Endothelial cell of umbilical vein (primary cell): ENCODE data around the gene EGLN1. TPM values are rescaled to one million over a fixed set of nuclear protein-coding genes. Genes with fewer than 3 reads are reported as not detected.
A peak's percentile ranks its signal among the peaks of the same experiment; 100 is the strongest.

Source experiments
- BruUV-seq: library from RNA; stranded (reverse); fragments of 400-500 nt; replicated peaks from 2 replicates; lab custom pipeline; 2021; lab: Mats Ljungman, UMichigan
- CTCF ChIA-PET: fragments of 300-600, 350-600 bp; sonication (Branson Sonifier 250); formaldehyde crosslinking; loops from one replicate; lab custom pipeline; 2021; ENCODE audit warnings: antibody characterized with exemption, inconsistent platforms; lab: Charles Lee
- POLR2A ChIA-PET: fragments of 300-600, 350-600 bp; sonication (Branson Sonifier 250); formaldehyde crosslinking; loops from one replicate; lab custom pipeline; 2021; ENCODE audit warnings: antibody characterized with exemption, inconsistent platforms; lab: Charles Lee
- DNase-seq: peaks from one replicate; pipeline ENCODE4 v3.0.0-alpha.2; 2011; ENCODE audit warnings: low read depth, low spot score
- FAIRE-seq: peaks from 2 replicates; lab custom pipeline; 2011; peaks lifted over from hg19 to GRCh38; lab: Jason Lieb, UNC
- H2AFZ ChIP-seq: 2 replicates; pipeline ENCODE4 v1.6.0; 2012; ENCODE audit warnings: low read depth, low read length, control low read depth, inconsistent platforms
- H3K27ac ChIP-seq: 2 replicates; pipeline ENCODE4 v1.5.1; 2011; ENCODE audit warnings: low read depth, mild to moderate bottlenecking, control low read depth, low read length, moderate library complexity; ENCODE audit not compliant: insufficient read depth
- H3K27me3 ChIP-seq, 2 experiments: 2 replicates each; pipeline versions ENCODE4 v1.6.0 to v1.6.1; 2011; ENCODE audit warnings: low read length in 2 of 2, mixed read lengths in 1 of 2; ENCODE audit not compliant: control insufficient read depth in 2 of 2, insufficient read depth in 2 of 2
- H3K36me3 ChIP-seq, 2 experiments: 2 replicates in 1 of 2; 3 replicates in 1 of 2; pipeline ENCODE4 v1.5.1; 2011; ENCODE audit warnings: low read length in 2 of 2, mild to moderate bottlenecking in 1 of 2, moderate library complexity in 1 of 2; ENCODE audit not compliant: control insufficient read depth in 2 of 2, insufficient read depth in 2 of 2; ENCODE audit errors: extremely low read depth in 1 of 2
- H3K4me1 ChIP-seq: 3 replicates; pipeline ENCODE4 v1.5.1; 2011; ENCODE audit warnings: mild to moderate bottlenecking, low read length; ENCODE audit not compliant: control insufficient read depth, insufficient read depth; ENCODE audit errors: extremely low read depth
- H3K4me2 ChIP-seq: 2 replicates; pipeline ENCODE4 v1.6.1; 2011; ENCODE audit warnings: low read length, control low read depth, mixed read lengths; ENCODE audit not compliant: insufficient read depth
- H3K4me3 ChIP-seq, 3 experiments: fragments of 200-600 bp in 1 of 3; sonication (generic), shearing (Covaris generic) in 1 of 3; replicated peaks in 1 of 3; 2 replicates each; pipeline ENCODE4 v1.5.1; 2011 to 2016; ENCODE audit warnings: control low read depth in 3 of 3, low read length in 3 of 3, mild to moderate bottlenecking in 2 of 3, inconsistent platforms in 1 of 3, low read depth in 1 of 3, moderate library complexity in 1 of 3; ENCODE audit not compliant: insufficient read depth in 1 of 3
- H3K79me2 ChIP-seq: 2 replicates; pipeline ENCODE4 v1.6.0; 2012; ENCODE audit warnings: low read length, inconsistent platforms; ENCODE audit not compliant: control insufficient read depth, insufficient read depth
- H3K9ac ChIP-seq: replicated peaks from 2 replicates; pipeline ENCODE3; 2011; ENCODE audit warnings: low read length, control low read depth; ENCODE audit not compliant: insufficient read depth; ENCODE audit errors: extremely low read depth
- H3K9me1 ChIP-seq: replicated peaks from 3 replicates; pipeline ENCODE4 v1.6.0; 2011; ENCODE audit warnings: mild to moderate bottlenecking, low read length; ENCODE audit not compliant: control insufficient read depth, insufficient read depth; ENCODE audit errors: extremely low read depth
- H3K9me3 ChIP-seq: replicated peaks from 2 replicates; pipeline ENCODE4 v1.5.1; 2012; ENCODE audit warnings: low read length, inconsistent platforms; ENCODE audit not compliant: control insufficient read depth, insufficient read depth
- H4K20me1 ChIP-seq: replicated peaks from 2 replicates; pipeline ENCODE3; 2011; ENCODE audit warnings: mild to moderate bottlenecking, low read length; ENCODE audit not compliant: control insufficient read depth, insufficient read depth; ENCODE audit errors: extremely low read depth
- EZH2 ChIP-seq: IDR thresholded peaks from 2 replicates; pipeline ENCODE4 v1.6.1; 2012; ENCODE audit warnings: borderline replicate concordance, low read depth, mild to moderate bottlenecking, moderate library complexity, low read length, inconsistent platforms; ENCODE audit not compliant: severe bottlenecking
- FOS ChIP-seq: IDR thresholded peaks from 2 replicates; pipeline ENCODE4 v1.6.1; 2011; ENCODE audit warnings: mild to moderate bottlenecking, low read length, moderate library complexity, borderline replicate concordance; ENCODE audit not compliant: insufficient read depth
- GATA2 ChIP-seq: IDR thresholded peaks from 2 replicates; pipeline ENCODE4 v1.7.0; 2011; ENCODE audit warnings: low read depth, mild to moderate bottlenecking, moderate library complexity, mixed read lengths, low read length; ENCODE audit not compliant: insufficient read length, insufficient read depth
- JUN ChIP-seq: IDR thresholded peaks from 2 replicates; pipeline ENCODE4 v1.6.1; 2011; ENCODE audit warnings: borderline replicate concordance, low read depth; ENCODE audit not compliant: insufficient read length, insufficient read depth
- MYC ChIP-seq: IDR thresholded peaks from one replicate; pipeline ENCODE4 v1.6.1; 2011; ENCODE audit warnings: mild to moderate bottlenecking, low read depth, low read length
- POLR2A ChIP-seq: IDR thresholded peaks from 2 replicates; pipeline ENCODE4 v1.6.1; 2012; ENCODE audit warnings: low read depth, mild to moderate bottlenecking, control low read depth, low read length
- POLR2AphosphoS5 ChIP-seq: IDR thresholded peaks from 2 replicates; pipeline ENCODE4 v1.6.1; 2012; ENCODE audit warnings: low read depth, mild to moderate bottlenecking, control low read depth, low read length, moderate library complexity; ENCODE audit not compliant: insufficient read depth
- dilution Hi-C: fragments of 300-500 bp; cut with MboI; formaldehyde crosslinking; loops from one replicate; pipeline ENCODE4 v1.15.0; 2019; ENCODE audit warnings: low sequenced_read_pairs; ENCODE audit not compliant: extremely low pct_ligation_motif_present
- intact Hi-C: fragments of 100-400 bp; cut with micrococcal nuclease; formaldehyde crosslinking; loops from one replicate; pipeline ENCODE4 v1.10.0; 2022
- polyA plus RNA-seq, 4 experiments: library from polyadenylated mRNA; depleted of rRNA in 3 of 4; stranded (reverse) in 3 of 4; unstranded in 1 of 4; fragments of >200 nt; gene quantifications; 2 replicates each; pipeline versions ENCODE4 v1.2.1 to v1.2.3, GENCODE V29; 2011 to 2012; ENCODE audit warnings: missing spikeins in 1 of 4
- total RNA-seq: library from RNA; stranded (reverse); gene quantifications from 2 replicates; pipeline ENCODE4 v1.2.3, GENCODE V29; 2021
- TF ChIP-seq, protein P1 (sequence below), 2 donors: IDR thresholded peaks; 1 replicate in 1 of 2; 2 replicates in 1 of 2; pipeline ENCODE4 v1.5.1; 2011; ENCODE audit warnings: low read length in 2 of 2, mild to moderate bottlenecking in 2 of 2, moderate library complexity in 2 of 2, control low read depth in 1 of 2, inconsistent platforms in 1 of 2, low read depth in 1 of 2; ENCODE audit not compliant: insufficient read depth in 1 of 2; ENCODE audit errors: extremely low read depth in 1 of 2
- TF ChIP-seq, protein P2 (sequence below): IDR thresholded peaks from 2 replicates; pipeline ENCODE4 v1.6.1; 2011; ENCODE audit not compliant: insufficient read depth, insufficient read length

The EGLN1 gene
- total and polyA plus RNA-seq, 2 donors (not counting 3 experiments of a cell fraction or from before 2014, with no cell fraction given): 13.7 to 38.1 TPM

- no peak overlapping the region for H3K9ac ChIP-seq
- H3K36me3 ChIP-seq: no peaks in the 10 kb centered on the region
- no peaks in the 10 kb centered on the region for H3K27me3 ChIP-seq
- intact Hi-C loops (loop anchor here (10.0 kb wide), 1 partner anchor 431 kb away; no protein-coding TSS in a partner anchor), dilution Hi-C loops (no loop called here)
- H3K4me1 ChIP-seq: peaks cover 64% of the 10 kb centered on the region
- TF ChIP-seq MYC (no peak), GATA2 (no peak), EZH2 (no peak), POLR2A (no peak), JUN (no peak), POLR2AphosphoS5 (no peak), FOS (no peak)
- TF ChIP-seq, protein P1, sequence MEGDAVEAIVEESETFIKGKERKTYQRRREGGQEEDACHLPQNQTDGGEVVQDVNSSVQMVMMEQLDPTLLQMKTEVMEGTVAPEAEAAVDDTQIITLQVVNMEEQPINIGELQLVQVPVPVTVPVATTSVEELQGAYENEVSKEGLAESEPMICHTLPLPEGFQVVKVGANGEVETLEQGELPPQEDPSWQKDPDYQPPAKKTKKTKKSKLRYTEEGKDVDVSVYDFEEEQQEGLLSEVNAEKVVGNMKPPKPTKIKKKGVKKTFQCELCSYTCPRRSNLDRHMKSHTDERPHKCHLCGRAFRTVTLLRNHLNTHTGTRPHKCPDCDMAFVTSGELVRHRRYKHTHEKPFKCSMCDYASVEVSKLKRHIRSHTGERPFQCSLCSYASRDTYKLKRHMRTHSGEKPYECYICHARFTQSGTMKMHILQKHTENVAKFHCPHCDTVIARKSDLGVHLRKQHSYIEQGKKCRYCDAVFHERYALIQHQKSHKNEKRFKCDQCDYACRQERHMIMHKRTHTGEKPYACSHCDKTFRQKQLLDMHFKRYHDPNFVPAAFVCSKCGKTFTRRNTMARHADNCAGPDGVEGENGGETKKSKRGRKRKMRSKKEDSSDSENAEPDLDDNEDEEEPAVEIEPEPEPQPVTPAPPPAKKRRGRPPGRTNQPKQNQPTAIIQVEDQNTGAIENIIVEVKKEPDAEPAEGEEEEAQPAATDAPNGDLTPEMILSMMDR (IDR thresholded peaks at IDR 0.05; ENCODE audit: extremely low read depth in 1 of 2, insufficient read depth in 1 of 2, low read depth in 1 of 2, low read length in 2 of 2): no peak
- TF ChIP-seq, protein P2, sequence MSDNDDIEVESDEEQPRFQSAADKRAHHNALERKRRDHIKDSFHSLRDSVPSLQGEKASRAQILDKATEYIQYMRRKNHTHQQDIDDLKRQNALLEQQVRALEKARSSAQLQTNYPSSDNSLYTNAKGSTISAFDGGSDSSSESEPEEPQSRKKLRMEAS: no peak
- ChIA-PET POLR2A (interaction anchor here (0.6 kb wide), 1 partner anchor 8 kb away, joined by 4 read pairs; no protein-coding TSS in a partner anchor), CTCF (interaction anchor here (0.6 to 2.0 kb wide), 6 partner anchors 13 to 191 kb away, joined by 3 to 7 read pairs (median 4); no protein-coding TSS in a partner anchor)
- DNase-seq (no peak), FAIRE-seq (no peak)
- H3K9me3 ChIP-seq: no peaks in the 10 kb centered on the region
- no TSS peak for BruUV-seq
- H2AFZ ChIP-seq: no peak overlapping the region
- H3K4me3 ChIP-seq: no peak overlapping the region
- no peaks in the 10 kb centered on the region for H4K20me1 ChIP-seq
- H3K27ac ChIP-seq: peak overlapping the region; percentile 31
- no peaks in the 10 kb centered on the region for H3K9me1 ChIP-seq
- H3K4me2 ChIP-seq: no peak overlapping the region
- H3K79me2 ChIP-seq: peaks cover 58% of the 10 kb centered on the region
These were observed 28.4 kb downstream of the EGLN1 start for GRCh38 chr1:231393668-231394067.
